HEK293 (cell line): Measurements from ENCODE around the gene RIPK1.

ENCODE experiments used
- CTCF ChIA-PET: fragments of 350-600 bp; formaldehyde crosslinking; extraction: SDS; loops from one replicate; lab custom pipeline; 2021; ENCODE audit warnings: antibody characterized with exemption; lab: Yijun Ruan, JAX
- POLR2A ChIA-PET: fragments of 300-600 bp; formaldehyde crosslinking; extraction: SDS; loops from one replicate; lab custom pipeline; 2020; ENCODE audit warnings: antibody characterized with exemption, inconsistent platforms; lab: Yijun Ruan, JAX
- H3K27ac ChIP-seq: fragments of 200-500 bp; sonication (Bioruptor generic); 2 replicates; pipeline ENCODE4 v1.5.1; 2014; ENCODE audit warnings: low read depth, low read length, control low read depth, inconsistent platforms; ENCODE audit errors: extremely low read depth
- H3K36me3 ChIP-seq, 2 experiments: fragments of 200-500 bp in 1 of 2; sonication (Bioruptor generic) in 1 of 2; 1 replicate in 1 of 2; 2 replicates in 1 of 2; pipeline ENCODE4 v1.5.1; 2014 to 2017; ENCODE audit warnings: inconsistent platforms in 2 of 2, low read length in 2 of 2; ENCODE audit not compliant: control insufficient read depth in 2 of 2, insufficient read depth in 1 of 2
- H3K4me1 ChIP-seq: fragments of 200-500 bp; sonication (Bioruptor generic); 2 replicates; pipeline ENCODE4 v1.5.1; 2014; ENCODE audit warnings: mild to moderate bottlenecking, low read length, inconsistent platforms; ENCODE audit not compliant: control insufficient read depth, insufficient read depth
- H3K4me3 ChIP-seq: 2 replicates; pipeline ENCODE4 v1.5.1; 2011; ENCODE audit warnings: low read depth, mild to moderate bottlenecking, control low read depth, low read length, moderate library complexity
- H3K9me3 ChIP-seq: fragments of 200-500 bp; sonication (Bioruptor generic); 2 replicates; pipeline ENCODE4 v1.5.1; 2014; ENCODE audit warnings: low read depth, low read length, inconsistent platforms; ENCODE audit not compliant: control insufficient read depth, insufficient read depth
- KLF10 ChIP-seq: fragments of 450-650 bp; IDR thresholded peaks from 2 replicates; pipeline ENCODE4 v1.5.1; 2018; ENCODE audit warnings: missing biosample characterization, mild to moderate bottlenecking, missing genetic modification characterization
- REPIN1 ChIP-seq: fragments of 450-650 bp; formaldehyde crosslinking; IDR thresholded peaks from 2 replicates; pipeline ENCODE4 v1.5.1; 2017; ENCODE audit warnings: missing biosample characterization, missing genetic modification characterization, low read depth
- ZFP37 ChIP-seq: fragments of 450-650 bp; formaldehyde crosslinking; IDR thresholded peaks from 2 replicates; pipeline ENCODE4 v1.5.1; 2016; ENCODE audit warnings: missing biosample characterization, missing genetic modification characterization
- ZIC2 ChIP-seq: fragments of 450-650 bp; formaldehyde crosslinking; IDR thresholded peaks from 2 replicates; pipeline ENCODE4 v1.5.1; 2016; ENCODE audit warnings: missing biosample characterization, missing genetic modification characterization
- ZNF112 ChIP-seq: fragments of 450-650 bp; formaldehyde crosslinking; IDR thresholded peaks from 2 replicates; pipeline ENCODE4 v1.5.0; 2017; ENCODE audit warnings: missing biosample characterization, missing genetic modification characterization
- ZNF140 ChIP-seq: fragments of 450-650 bp; formaldehyde crosslinking; IDR thresholded peaks from 2 replicates; pipeline ENCODE4 v1.5.1; 2016; ENCODE audit warnings: missing biosample characterization, missing genetic modification characterization
- ZNF211 ChIP-seq: fragments of 450-650 bp; formaldehyde crosslinking; IDR thresholded peaks from 2 replicates; pipeline ENCODE4 v1.5.1; 2016; ENCODE audit warnings: low read depth, missing biosample characterization, missing genetic modification characterization
- ZNF239 ChIP-seq: fragments of 450-650 bp; formaldehyde crosslinking; IDR thresholded peaks from 2 replicates; pipeline ENCODE4 v1.5.1; 2016; ENCODE audit warnings: missing biosample characterization, missing genetic modification characterization
- ZNF274 ChIP-seq, 2 experiments: fragments of 200-500 bp in 1 of 2; fragments of 450-650 bp in 1 of 2; sonication (Bioruptor generic) in 1 of 2; formaldehyde crosslinking in 1 of 2; IDR thresholded peaks; 2 replicates each; pipeline versions ENCODE4 v1.5.1 to v1.6.1; 2014 to 2016; ENCODE audit warnings: borderline replicate concordance in 1 of 2, inconsistent platforms in 1 of 2, low read length in 1 of 2, missing biosample characterization in 1 of 2, missing genetic modification characterization in 1 of 2
- ZNF335 ChIP-seq: fragments of 450-650 bp; formaldehyde crosslinking; conservative IDR thresholded peaks from 2 replicates; pipeline ENCODE4 v1.5.1; 2016; ENCODE audit warnings: missing biosample characterization, missing genetic modification characterization
- ZNF37A ChIP-seq: fragments of 450-650 bp; IDR thresholded peaks from 2 replicates; pipeline ENCODE4 v1.5.1; 2018; ENCODE audit warnings: missing biosample characterization, missing genetic modification characterization
- ZNF404 ChIP-seq: fragments of 450-650 bp; formaldehyde crosslinking; IDR thresholded peaks from 2 replicates; pipeline ENCODE4 v1.5.1; 2017; ENCODE audit warnings: missing biosample characterization, missing genetic modification characterization
- ZNF48 ChIP-seq: fragments of 450-650 bp; formaldehyde crosslinking; IDR thresholded peaks from 2 replicates; pipeline ENCODE4 v1.5.1; 2016; ENCODE audit warnings: missing biosample characterization, missing genetic modification characterization
- ZNF510 ChIP-seq: fragments of 450-650 bp; formaldehyde crosslinking; IDR thresholded peaks from 2 replicates; pipeline ENCODE4 v1.5.1; 2018; ENCODE audit warnings: mild to moderate bottlenecking, missing genetic modification characterization, missing biosample characterization; ENCODE audit not compliant: insufficient replicate concordance
- ZNF514 ChIP-seq: fragments of 450-650 bp; formaldehyde crosslinking; IDR thresholded peaks from 2 replicates; pipeline ENCODE4 v1.5.1; 2016; ENCODE audit warnings: missing biosample characterization, missing genetic modification characterization
- ZSCAN23 ChIP-seq: fragments of 450-650 bp; formaldehyde crosslinking; IDR thresholded peaks from 2 replicates; pipeline ENCODE4 v1.5.1; 2016; ENCODE audit warnings: missing biosample characterization, missing genetic modification characterization
- ZSCAN4 ChIP-seq: fragments of 450-650 bp; formaldehyde crosslinking; IDR thresholded peaks from 2 replicates; pipeline ENCODE4 v1.5.1; 2017; ENCODE audit warnings: missing biosample characterization, missing genetic modification characterization
- TF ChIP-seq, protein P1 (sequence below): fragments of 450-650 bp; formaldehyde crosslinking; IDR thresholded peaks from 2 replicates; pipeline ENCODE4 v1.5.1; 2016; ENCODE audit warnings: missing biosample characterization, missing genetic modification characterization
- TF ChIP-seq, protein P2 (sequence below): fragments of 450-650 bp; formaldehyde crosslinking; conservative IDR thresholded peaks from 2 replicates; pipeline ENCODE4 v1.5.1; 2016; ENCODE audit warnings: low read depth, missing biosample characterization, missing genetic modification characterization
- TF ChIP-seq, protein P3 (sequence below): fragments of 450-650 bp; formaldehyde crosslinking; IDR thresholded peaks from 2 replicates; pipeline ENCODE4 v1.5.1; 2016; ENCODE audit warnings: missing biosample characterization, missing genetic modification characterization

The RIPK1 gene

GRCh38 chr6:3143158-3143557 is 74.9 kb downstream of the RIPK1 start (continued):
- TF ChIP-seq, protein P1, sequence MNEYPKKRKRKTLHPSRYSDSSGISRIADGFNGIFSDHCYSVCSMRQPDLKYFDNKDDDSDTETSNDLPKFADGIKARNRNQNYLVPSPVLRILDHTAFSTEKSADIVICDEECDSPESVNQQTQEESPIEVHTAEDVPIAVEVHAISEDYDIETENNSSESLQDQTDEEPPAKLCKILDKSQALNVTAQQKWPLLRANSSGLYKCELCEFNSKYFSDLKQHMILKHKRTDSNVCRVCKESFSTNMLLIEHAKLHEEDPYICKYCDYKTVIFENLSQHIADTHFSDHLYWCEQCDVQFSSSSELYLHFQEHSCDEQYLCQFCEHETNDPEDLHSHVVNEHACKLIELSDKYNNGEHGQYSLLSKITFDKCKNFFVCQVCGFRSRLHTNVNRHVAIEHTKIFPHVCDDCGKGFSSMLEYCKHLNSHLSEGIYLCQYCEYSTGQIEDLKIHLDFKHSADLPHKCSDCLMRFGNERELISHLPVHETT (tag by site-specific recombination) = no peak
- TF ChIP-seq ZNF140 = no peak
- no peak for TF ChIP-seq ZNF239 (tag by site-specific recombination)
- TF ChIP-seq, protein P2, sequence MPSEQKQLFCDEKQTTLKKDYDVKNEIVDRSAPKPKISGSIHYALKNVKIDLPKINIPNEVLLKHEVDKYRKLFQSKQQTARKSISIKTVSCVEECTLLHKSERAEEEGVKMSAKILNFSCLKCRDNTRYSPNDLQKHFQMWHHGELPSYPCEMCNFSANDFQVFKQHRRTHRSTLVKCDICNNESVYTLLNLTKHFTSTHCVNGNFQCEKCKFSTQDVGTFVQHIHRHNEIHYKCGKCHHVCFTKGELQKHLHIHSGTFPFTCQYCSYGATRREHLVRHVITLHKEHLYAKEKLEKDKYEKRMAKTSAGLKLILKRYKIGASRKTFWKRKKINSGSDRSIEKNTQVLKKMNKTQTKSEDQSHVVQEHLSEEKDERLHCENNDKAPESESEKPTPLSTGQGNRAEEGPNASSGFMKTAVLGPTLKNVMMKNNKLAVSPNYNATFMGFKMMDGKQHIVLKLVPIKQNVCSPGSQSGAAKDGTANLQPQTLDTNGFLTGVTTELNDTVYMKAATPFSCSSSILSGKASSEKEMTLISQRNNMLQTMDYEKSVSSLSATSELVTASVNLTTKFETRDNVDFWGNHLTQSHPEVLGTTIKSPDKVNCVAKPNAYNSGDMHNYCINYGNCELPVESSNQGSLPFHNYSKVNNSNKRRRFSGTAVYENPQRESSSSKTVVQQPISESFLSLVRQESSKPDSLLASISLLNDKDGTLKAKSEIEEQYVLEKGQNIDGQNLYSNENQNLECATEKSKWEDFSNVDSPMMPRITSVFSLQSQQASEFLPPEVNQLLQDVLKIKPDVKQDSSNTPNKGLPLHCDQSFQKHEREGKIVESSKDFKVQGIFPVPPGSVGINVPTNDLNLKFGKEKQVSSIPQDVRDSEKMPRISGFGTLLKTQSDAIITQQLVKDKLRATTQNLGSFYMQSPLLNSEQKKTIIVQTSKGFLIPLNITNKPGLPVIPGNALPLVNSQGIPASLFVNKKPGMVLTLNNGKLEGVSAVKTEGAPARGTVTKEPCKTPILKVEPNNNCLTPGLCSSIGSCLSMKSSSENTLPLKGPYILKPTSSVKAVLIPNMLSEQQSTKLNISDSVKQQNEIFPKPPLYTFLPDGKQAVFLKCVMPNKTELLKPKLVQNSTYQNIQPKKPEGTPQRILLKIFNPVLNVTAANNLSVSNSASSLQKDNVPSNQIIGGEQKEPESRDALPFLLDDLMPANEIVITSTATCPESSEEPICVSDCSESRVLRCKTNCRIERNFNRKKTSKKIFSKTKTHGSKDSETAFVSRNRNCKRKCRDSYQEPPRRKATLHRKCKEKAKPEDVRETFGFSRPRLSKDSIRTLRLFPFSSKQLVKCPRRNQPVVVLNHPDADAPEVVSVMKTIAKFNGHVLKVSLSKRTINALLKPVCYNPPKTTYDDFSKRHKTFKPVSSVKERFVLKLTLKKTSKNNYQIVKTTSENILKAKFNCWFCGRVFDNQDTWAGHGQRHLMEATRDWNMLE (tag by site-specific recombination) = no peak
- TF ChIP-seq KLF10 (tag by site-specific recombination) = no peak
- TF ChIP-seq ZIC2 (tag by site-specific recombination) = no peak
- TF ChIP-seq ZFP37 = no peak
- no peak for TF ChIP-seq REPIN1
- TF ChIP-seq ZNF335 (tag by site-specific recombination) = no peak
- no peak for TF ChIP-seq ZNF211

DNA sequence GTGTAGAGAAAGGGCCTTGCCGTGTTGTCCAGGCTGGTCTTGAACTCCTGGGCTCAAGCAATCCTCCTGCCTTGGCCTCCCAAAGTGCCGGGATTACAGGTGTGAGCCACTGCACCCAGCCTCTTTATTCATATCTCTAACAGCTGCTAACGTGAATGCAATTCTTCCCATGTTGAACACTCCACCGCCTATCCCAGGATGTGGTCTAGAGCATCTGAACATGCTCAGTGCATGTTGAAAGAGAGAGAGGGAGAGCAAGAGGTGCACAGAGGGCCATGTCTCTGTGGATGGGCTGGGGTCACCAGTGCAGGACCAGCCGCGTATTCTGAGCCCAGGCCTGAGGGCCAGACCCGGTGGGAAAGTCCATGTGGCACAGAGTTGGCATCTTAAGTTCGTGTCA is 76.3 kb downstream of the RIPK1 start:
- no peaks in the 10 kb centered on the region for H3K4me1 ChIP-seq
- ChIA-PET POLR2A (no interaction called here), CTCF (no interaction called here)
- H3K36me3 ChIP-seq = peaks cover 14 to 38% of the 10 kb centered on the region in 2 experiments; a peak in 2 of 3 replicates
- TF ChIP-seq ZNF48 (tag by site-specific recombination) (no peak), ZNF404 (tag by site-specific recombination) (no peak), ZNF112 (tag by site-specific recombination) (no peak), ZNF274 (IDR thresholded peaks at IDR 0.05; ENCODE audit: low read length) (no peak), ZNF274 (tag by site-specific recombination; IDR thresholded peaks at IDR 0.05; ENCODE audit: borderline replicate concordance) (no peak), ZSCAN23 (tag by site-specific recombination) (no peak), ZNF510 (tag by site-specific recombination) (no peak), ZSCAN4 (tag by site-specific recombination) (no peak), ZNF37A (no peak), ZNF514 (tag by site-specific recombination) (no peak)
- TF ChIP-seq, protein P3, sequence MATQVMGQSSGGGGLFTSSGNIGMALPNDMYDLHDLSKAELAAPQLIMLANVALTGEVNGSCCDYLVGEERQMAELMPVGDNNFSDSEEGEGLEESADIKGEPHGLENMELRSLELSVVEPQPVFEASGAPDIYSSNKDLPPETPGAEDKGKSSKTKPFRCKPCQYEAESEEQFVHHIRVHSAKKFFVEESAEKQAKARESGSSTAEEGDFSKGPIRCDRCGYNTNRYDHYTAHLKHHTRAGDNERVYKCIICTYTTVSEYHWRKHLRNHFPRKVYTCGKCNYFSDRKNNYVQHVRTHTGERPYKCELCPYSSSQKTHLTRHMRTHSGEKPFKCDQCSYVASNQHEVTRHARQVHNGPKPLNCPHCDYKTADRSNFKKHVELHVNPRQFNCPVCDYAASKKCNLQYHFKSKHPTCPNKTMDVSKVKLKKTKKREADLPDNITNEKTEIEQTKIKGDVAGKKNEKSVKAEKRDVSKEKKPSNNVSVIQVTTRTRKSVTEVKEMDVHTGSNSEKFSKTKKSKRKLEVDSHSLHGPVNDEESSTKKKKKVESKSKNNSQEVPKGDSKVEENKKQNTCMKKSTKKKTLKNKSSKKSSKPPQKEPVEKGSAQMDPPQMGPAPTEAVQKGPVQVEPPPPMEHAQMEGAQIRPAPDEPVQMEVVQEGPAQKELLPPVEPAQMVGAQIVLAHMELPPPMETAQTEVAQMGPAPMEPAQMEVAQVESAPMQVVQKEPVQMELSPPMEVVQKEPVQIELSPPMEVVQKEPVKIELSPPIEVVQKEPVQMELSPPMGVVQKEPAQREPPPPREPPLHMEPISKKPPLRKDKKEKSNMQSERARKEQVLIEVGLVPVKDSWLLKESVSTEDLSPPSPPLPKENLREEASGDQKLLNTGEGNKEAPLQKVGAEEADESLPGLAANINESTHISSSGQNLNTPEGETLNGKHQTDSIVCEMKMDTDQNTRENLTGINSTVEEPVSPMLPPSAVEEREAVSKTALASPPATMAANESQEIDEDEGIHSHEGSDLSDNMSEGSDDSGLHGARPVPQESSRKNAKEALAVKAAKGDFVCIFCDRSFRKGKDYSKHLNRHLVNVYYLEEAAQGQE (tag by site-specific recombination) = no peak
- no peak overlapping the region for H3K4me3 ChIP-seq
- H3K9me3 ChIP-seq = no peaks in the 10 kb centered on the region
- no peak overlapping the region for H3K27ac ChIP-seq
